ENCODE measurements around the gene PTPRG.

The PTPRG gene

DNA sequence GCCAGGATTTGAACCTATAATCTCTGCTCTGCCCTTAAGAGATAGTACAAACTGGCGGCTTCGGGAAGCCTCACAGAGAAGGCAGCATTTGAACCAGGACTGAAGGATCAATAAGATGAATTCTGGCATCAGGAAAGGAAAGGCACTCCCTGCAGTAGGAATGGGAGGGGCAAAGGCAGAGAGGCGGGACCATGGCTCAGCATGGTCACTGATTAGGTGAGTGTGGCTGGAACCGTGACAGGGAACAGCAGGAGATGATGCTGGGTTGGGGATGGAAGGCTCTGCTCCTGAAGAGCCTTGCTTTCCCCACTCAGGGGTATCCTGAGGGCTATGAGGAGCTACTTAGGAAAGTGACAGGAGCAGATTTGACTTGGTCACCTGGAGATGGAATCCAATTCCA is 653.5 kb downstream of the PTPRG start:
- H3K79me2 ChIP-seq (ENCODE audit: low read length), result no peaks in the 10 kb centered on the region
- H3K27ac ChIP-seq (ENCODE audit: low read length), result no peak overlapping the region

DNA sequence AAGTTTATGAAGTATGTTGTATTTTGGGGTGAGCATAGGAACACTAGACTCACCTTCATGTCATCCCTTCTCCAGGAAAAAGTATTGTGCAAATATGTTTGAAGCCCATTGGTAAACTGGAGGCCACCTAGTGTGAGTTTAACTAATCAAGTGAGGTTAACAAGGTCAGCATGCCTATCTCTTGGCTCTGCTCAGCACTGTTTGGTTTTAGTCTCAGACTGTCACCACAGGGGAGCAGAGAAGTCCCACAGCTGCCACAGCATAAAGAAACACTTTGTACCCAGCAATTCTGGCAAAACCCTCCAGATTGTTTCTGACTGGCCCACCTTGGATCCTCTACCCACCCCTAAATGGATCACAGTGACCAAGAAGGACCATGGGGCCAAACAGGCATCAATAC is 659.2 kb downstream of the PTPRG start:
- TF ChIP-seq, protein P1, sequence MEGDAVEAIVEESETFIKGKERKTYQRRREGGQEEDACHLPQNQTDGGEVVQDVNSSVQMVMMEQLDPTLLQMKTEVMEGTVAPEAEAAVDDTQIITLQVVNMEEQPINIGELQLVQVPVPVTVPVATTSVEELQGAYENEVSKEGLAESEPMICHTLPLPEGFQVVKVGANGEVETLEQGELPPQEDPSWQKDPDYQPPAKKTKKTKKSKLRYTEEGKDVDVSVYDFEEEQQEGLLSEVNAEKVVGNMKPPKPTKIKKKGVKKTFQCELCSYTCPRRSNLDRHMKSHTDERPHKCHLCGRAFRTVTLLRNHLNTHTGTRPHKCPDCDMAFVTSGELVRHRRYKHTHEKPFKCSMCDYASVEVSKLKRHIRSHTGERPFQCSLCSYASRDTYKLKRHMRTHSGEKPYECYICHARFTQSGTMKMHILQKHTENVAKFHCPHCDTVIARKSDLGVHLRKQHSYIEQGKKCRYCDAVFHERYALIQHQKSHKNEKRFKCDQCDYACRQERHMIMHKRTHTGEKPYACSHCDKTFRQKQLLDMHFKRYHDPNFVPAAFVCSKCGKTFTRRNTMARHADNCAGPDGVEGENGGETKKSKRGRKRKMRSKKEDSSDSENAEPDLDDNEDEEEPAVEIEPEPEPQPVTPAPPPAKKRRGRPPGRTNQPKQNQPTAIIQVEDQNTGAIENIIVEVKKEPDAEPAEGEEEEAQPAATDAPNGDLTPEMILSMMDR (IDR thresholded peaks at IDR 0.05; ENCODE audit: low read depth, low read length), result no peak
- TF ChIP-seq EZH2phosphoT487 (IDR thresholded peaks at IDR 0.05; ENCODE audit: low read depth), result no peak
- no peaks in the 10 kb centered on the region for H3K27me3 ChIP-seq (ENCODE audit: low read depth, low read length)
- no peaks in the 10 kb centered on the region for H3K9me3 ChIP-seq (ENCODE audit: insufficient read depth, low read length)
- no peaks in the 10 kb centered on the region for H3K36me3 ChIP-seq (replicated peaks; ENCODE audit: low read depth, low read length)
- H3K4me1 ChIP-seq (ENCODE audit: low read length), result no peaks in the 10 kb centered on the region
- no peaks in the 10 kb centered on the region for H3K79me2 ChIP-seq (ENCODE audit: low read length)
- H4K20me1 ChIP-seq (ENCODE audit: insufficient read depth, low read length), result no peaks in the 10 kb centered on the region
- no peak overlapping the region for H3K27ac ChIP-seq (ENCODE audit: low read length)
- H3K4me3 ChIP-seq (ENCODE audit: low read length), result no peak overlapping the region
- H2AFZ ChIP-seq (ENCODE audit: low read depth, low read length), result no peak overlapping the region
- H3K4me2 ChIP-seq (ENCODE audit: low read length), result no peak overlapping the region
- H3K9ac ChIP-seq (ENCODE audit: low read length), result no peak overlapping the region

More for the DNA sequence above, 653.5 kb downstream of the PTPRG start:
- Histone ChIP-seq H3K9me3 (ENCODE audit: insufficient read depth, low read length) (no peaks in the 10 kb centered on the region), H3K9ac (ENCODE audit: low read length) (no peak overlapping the region), H3K27me3 (ENCODE audit: low read depth, low read length) (no peaks in the 10 kb centered on the region), H3K4me3 (ENCODE audit: low read length) (no peak overlapping the region), H3K4me2 (ENCODE audit: low read length) (no peak overlapping the region), H4K20me1 (ENCODE audit: insufficient read depth, low read length) (no peaks in the 10 kb centered on the region), H3K4me1 (ENCODE audit: low read length) (no peaks in the 10 kb centered on the region; the same call in 1 of the 2 replicates), H3K36me3 (replicated peaks; ENCODE audit: low read depth, low read length) (no peaks in the 10 kb centered on the region), H2AFZ (ENCODE audit: low read depth, low read length) (no peak overlapping the region)
- no peak for TF ChIP-seq EZH2phosphoT487 (IDR thresholded peaks at IDR 0.05; ENCODE audit: low read depth)
- TF ChIP-seq, protein P1 (IDR thresholded peaks at IDR 0.05; ENCODE audit: low read depth, low read length), result no peak

DNA sequence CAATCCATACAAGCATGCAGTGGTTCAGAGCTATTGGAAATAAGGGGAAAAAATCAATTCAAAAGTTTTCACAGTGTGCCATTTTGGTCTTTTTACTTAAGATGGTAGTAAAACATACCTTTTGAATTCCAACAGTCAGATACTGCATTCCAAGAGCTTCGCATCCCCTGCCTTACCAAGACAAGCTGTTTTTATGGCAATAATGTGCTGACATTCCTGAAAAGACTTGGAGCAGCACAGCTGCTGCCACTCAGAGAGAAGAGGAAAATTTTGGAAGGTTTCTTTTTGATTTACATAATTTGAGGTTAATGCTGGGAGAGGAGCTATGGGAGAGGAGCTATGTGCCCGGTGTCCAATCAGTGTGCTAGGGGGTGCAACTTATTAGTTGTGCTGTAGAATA is 663.7 kb downstream of the PTPRG start:
- TF ChIP-seq, protein P1 (IDR thresholded peaks at IDR 0.05; ENCODE audit: low read depth, low read length), result no peak
- TF ChIP-seq EZH2phosphoT487 (IDR thresholded peaks at IDR 0.05; ENCODE audit: low read depth), result no peak
- Histone ChIP-seq H3K4me1 (ENCODE audit: low read length) (peaks cover 6% of the 10 kb centered on the region; the same call in 1 of the 2 replicates), H3K27me3 (ENCODE audit: low read depth, low read length) (no peaks in the 10 kb centered on the region), H4K20me1 (ENCODE audit: insufficient read depth, low read length) (no peaks in the 10 kb centered on the region), H3K36me3 (replicated peaks; ENCODE audit: low read depth, low read length) (no peaks in the 10 kb centered on the region), H3K9me3 (ENCODE audit: insufficient read depth, low read length) (no peaks in the 10 kb centered on the region), H3K4me3 (ENCODE audit: low read length) (no peak overlapping the region), H3K4me2 (ENCODE audit: low read length) (no peak overlapping the region), H3K27ac (ENCODE audit: low read length) (no peak overlapping the region), H3K79me2 (ENCODE audit: low read length) (no peaks in the 10 kb centered on the region), H2AFZ (ENCODE audit: low read depth, low read length) (no peak overlapping the region), H3K9ac (ENCODE audit: low read length) (no peak overlapping the region)

DNA sequence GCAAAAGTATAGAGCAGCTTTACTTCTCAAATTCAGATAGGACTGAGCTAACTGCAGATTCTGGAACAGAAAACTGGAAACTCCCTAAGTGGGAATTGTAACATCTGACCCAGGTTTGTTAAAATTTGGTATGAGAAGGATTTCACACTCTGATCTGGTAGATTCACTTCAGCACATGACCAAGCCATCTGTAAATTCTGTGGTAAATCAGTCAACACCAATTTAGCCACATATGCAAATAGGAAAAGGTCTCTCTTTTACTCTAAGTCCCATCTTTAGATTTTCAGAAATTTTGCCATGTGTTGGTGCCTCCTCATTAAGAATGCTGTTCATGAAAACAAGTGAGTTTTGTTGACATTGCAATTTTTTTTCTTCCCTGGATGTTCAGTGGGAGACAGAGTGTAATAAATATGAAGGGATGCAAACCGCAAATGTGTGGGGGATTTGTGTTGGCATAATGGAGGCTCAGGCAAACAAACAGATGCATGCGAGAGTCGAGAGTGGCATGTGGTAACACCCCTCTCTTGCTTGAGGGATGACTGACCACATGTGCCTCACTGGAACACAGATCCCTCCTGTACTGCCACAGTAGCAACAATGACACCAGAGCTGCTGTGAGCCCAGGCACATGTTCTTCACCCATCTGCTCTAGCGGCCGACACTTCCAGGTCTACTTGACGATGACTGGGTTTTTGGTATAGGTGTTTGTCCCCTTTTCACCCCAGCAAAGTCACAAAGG is 665.4 kb downstream of the PTPRG start:
- Histone ChIP-seq H2AFZ (ENCODE audit: low read depth, low read length) (no peak overlapping the region), H3K9me3 (ENCODE audit: insufficient read depth, low read length) (no peaks in the 10 kb centered on the region), H3K36me3 (replicated peaks; ENCODE audit: low read depth, low read length) (no peaks in the 10 kb centered on the region), H3K4me1 (ENCODE audit: low read length) (peaks cover 6% of the 10 kb centered on the region; the same call in 1 of the 2 replicates), H3K79me2 (ENCODE audit: low read length) (no peaks in the 10 kb centered on the region), H3K4me3 (ENCODE audit: low read length) (no peak overlapping the region), H3K9ac (ENCODE audit: low read length) (no peak overlapping the region), H3K27me3 (ENCODE audit: low read depth, low read length) (no peaks in the 10 kb centered on the region), H3K4me2 (ENCODE audit: low read length) (no peak overlapping the region), H3K27ac (ENCODE audit: low read length) (no peak overlapping the region), H4K20me1 (ENCODE audit: insufficient read depth, low read length) (no peaks in the 10 kb centered on the region)
- TF ChIP-seq EZH2phosphoT487 (IDR thresholded peaks at IDR 0.05; ENCODE audit: low read depth), result no peak
- TF ChIP-seq, protein P1 (IDR thresholded peaks at IDR 0.05; ENCODE audit: low read depth, low read length), result no peak

Measured in OCI-LY3 (cell line).